AG04449 (cell line): Measurements from ENCODE around the gene HIRA.

Experiments
- CTCF ChIA-PET: fragments of 350-600 bp; formaldehyde crosslinking; extraction: SDS; loops from one replicate; lab custom pipeline; 2021; ENCODE audit warnings: antibody characterized with exemption; lab: Yijun Ruan, JAX
- POLR2A ChIA-PET: fragments of 400-600, 350-600 bp; formaldehyde crosslinking; extraction: SDS; loops from one replicate; lab custom pipeline; 2020; ENCODE audit warnings: antibody characterized with exemption, inconsistent platforms; lab: Yijun Ruan, JAX
- DNase-seq: peaks from one replicate; pipeline ENCODE4 v3.0.0-alpha.2; 2010; ENCODE audit warnings: low read depth, low spot score
- H3K4me3 ChIP-seq: 2 replicates; pipeline ENCODE4 v1.5.1; 2011; ENCODE audit warnings: low read depth, mild to moderate bottlenecking, control low read depth, low read length
- CTCF ChIP-seq: IDR thresholded peaks from one replicate; pipeline ENCODE4 v1.5.1; 2011; ENCODE audit warnings: mild to moderate bottlenecking, moderate library complexity, low read length, control low read depth, inconsistent platforms; ENCODE audit not compliant: insufficient read depth; ENCODE audit errors: missing control alignments

Gene HIRA

GRCh38 chr22:19344420-19344819 is 87.1 kb downstream of the HIRA start:
- no peak overlapping the region for H3K4me3 ChIP-seq
- no peak for TF ChIP-seq CTCF
- POLR2A ChIA-PET, result no interaction called here
- CTCF ChIA-PET, result no interaction called here
- DNase-seq, result no peak

- DNase-seq, result no peak
- CTCF ChIA-PET, result no interaction called here
- H3K4me3 ChIP-seq, result no peak overlapping the region
- POLR2A ChIA-PET, result no interaction called here
- no peak for TF ChIP-seq CTCF
These were observed 88.1 kb downstream of the HIRA start for GRCh38 chr22:19343470-19343869.

GRCh38 chr22:19341500-19341899 is 90.0 kb downstream of the HIRA start:
- no peak for TF ChIP-seq CTCF
- POLR2A ChIA-PET, result no interaction called here
- no peak for DNase-seq
- H3K4me3 ChIP-seq, result no peak overlapping the region
- CTCF ChIA-PET, result no interaction called here

- CTCF ChIA-PET, result no interaction called here
- POLR2A ChIA-PET, result no interaction called here
- DNase-seq, result no peak
- no peak overlapping the region for H3K4me3 ChIP-seq
- TF ChIP-seq CTCF, result no peak
These were observed 94.4 kb downstream of the HIRA start for GRCh38 chr22:19337137-19337536.

- POLR2A ChIA-PET, result no interaction called here
- CTCF ChIA-PET, result no interaction called here
- no peak for DNase-seq
- TF ChIP-seq CTCF, result no peak
- no peak overlapping the region for H3K4me3 ChIP-seq
These were observed 95.1 kb downstream of the HIRA start for GRCh38 chr22:19336133-19337075.

GRCh38 chr22:19331975-19332374 is 99.6 kb downstream of the HIRA start:
- POLR2A ChIA-PET, result no interaction called here
- H3K4me3 ChIP-seq, result no peak overlapping the region
- DNase-seq, result no peak
- TF ChIP-seq CTCF, result no peak
- CTCF ChIA-PET, result no interaction called here
